Measurements from ENCODE around the gene CALM1. TPM values are rescaled to one million over a fixed set of nuclear protein-coding genes. Genes with fewer than 3 reads are reported as not detected.

CALM1 gene
- total and polyA plus RNA-seq, 2 donors (not counting 3 experiments of a cell fraction or from before 2014, with no cell fraction given) = 476 to 731 TPM

DNA sequence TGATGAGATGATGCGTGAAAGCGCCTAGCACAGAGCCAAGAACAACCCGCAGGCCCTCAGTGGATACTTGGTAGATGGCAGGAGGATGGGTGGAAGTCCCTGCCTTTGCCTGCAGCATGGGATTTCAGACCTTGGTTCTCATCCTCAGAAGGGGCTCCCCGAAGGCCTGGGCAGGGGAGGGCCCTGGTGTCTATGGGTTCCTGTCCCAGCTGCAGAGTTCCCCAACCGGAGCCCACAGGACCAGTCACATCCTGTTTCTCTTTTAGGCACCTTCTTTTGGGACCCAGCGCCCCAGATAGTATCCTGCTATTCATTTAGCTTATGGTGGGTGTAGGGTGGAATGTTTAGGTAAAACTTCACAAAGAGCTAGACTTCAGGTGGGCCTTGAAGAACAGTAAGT is 55.5 kb downstream of the CALM1 start:
- no peak for FAIRE-seq
- intact Hi-C loops (cut with micrococcal nuclease) = no loop called here
- Histone ChIP-seq H3K9me3 (replicated peaks; ENCODE audit: control insufficient read depth, insufficient read depth, low read length) (no peaks in the 10 kb centered on the region), H3K36me3 (ENCODE audit: control insufficient read depth in 2 of 2, extremely low read depth in 1 of 2, insufficient read depth in 2 of 2, low read length in 2 of 2) (no peaks in the 10 kb centered on the region), H3K27me3 (ENCODE audit: control insufficient read depth in 2 of 2, insufficient read depth in 2 of 2, low read length in 2 of 2) (no peaks in the 10 kb centered on the region), H3K79me2 (ENCODE audit: control insufficient read depth, insufficient read depth, low read length) (no peaks in the 10 kb centered on the region), H3K9me1 (replicated peaks; ENCODE audit: control insufficient read depth, extremely low read depth, insufficient read depth, low read length) (no peaks in the 10 kb centered on the region), H2AFZ (ENCODE audit: low read depth, low read length) (no peak overlapping the region), H3K4me3 (replicated peaks in 1 of 3; ENCODE audit: insufficient read depth in 1 of 3, low read depth in 1 of 3, low read length in 3 of 3) (no peak overlapping the region), H3K4me1 (ENCODE audit: control insufficient read depth, extremely low read depth, insufficient read depth, low read length) (peaks cover 3% of the 10 kb centered on the region), H3K4me2 (ENCODE audit: insufficient read depth, low read length) (no peak overlapping the region), H4K20me1 (replicated peaks; ENCODE audit: control insufficient read depth, extremely low read depth, insufficient read depth, low read length) (no peaks in the 10 kb centered on the region), H3K27ac (ENCODE audit: insufficient read depth, low read depth, low read length) (no peak overlapping the region), H3K9ac (replicated peaks; ENCODE audit: extremely low read depth, insufficient read depth, low read length) (no peak overlapping the region)
- no TSS peak for BruUV-seq (replicated peaks)
- dilution Hi-C loops (cut with MboI; ENCODE audit: extremely low pct_ligation_motif_present, low sequenced_read_pairs) = no loop called here
- no peak for TF ChIP-seq POLR2AphosphoS5 (IDR thresholded peaks at IDR 0.05; ENCODE audit: insufficient read depth, low read depth, low read length)
- TF ChIP-seq CTCF (IDR thresholded peaks at IDR 0.05; ENCODE audit: extremely low read depth in 1 of 2, insufficient read depth in 1 of 2, low read depth in 1 of 2, low read length in 2 of 2) = no peak
- TF ChIP-seq POLR2A (IDR thresholded peaks at IDR 0.05; ENCODE audit: low read depth, low read length) = no peak
- no peak for DNase-seq (ENCODE audit: low read depth, low spot score)
- ChIA-PET POLR2A (no interaction called here), CTCF (interaction anchor here (0.6 to 1.2 kb wide), 2 partner anchors 16 to 22 kb away, joined by 3 to 4 read pairs; no protein-coding TSS in a partner anchor)

GRCh38 chr14:90453401-90453951 is 56.6 kb downstream of the CALM1 start:
- POLR2A ChIA-PET = no interaction called here
- peak; percentile 94 for DNase-seq (ENCODE audit: low read depth, low spot score)
- dilution Hi-C loops (cut with MboI; ENCODE audit: extremely low pct_ligation_motif_present, low sequenced_read_pairs) = no loop called here
- Histone ChIP-seq H3K4me2 (ENCODE audit: insufficient read depth, low read length) (no peak overlapping the region), H3K9me1 (replicated peaks; ENCODE audit: control insufficient read depth, extremely low read depth, insufficient read depth, low read length) (no peaks in the 10 kb centered on the region), H4K20me1 (replicated peaks; ENCODE audit: control insufficient read depth, extremely low read depth, insufficient read depth, low read length) (no peaks in the 10 kb centered on the region), H3K9me3 (replicated peaks; ENCODE audit: control insufficient read depth, insufficient read depth, low read length) (no peaks in the 10 kb centered on the region), H3K4me1 (ENCODE audit: control insufficient read depth, extremely low read depth, insufficient read depth, low read length) (peaks cover 3% of the 10 kb centered on the region), H3K79me2 (ENCODE audit: control insufficient read depth, insufficient read depth, low read length) (no peaks in the 10 kb centered on the region), H3K36me3 (ENCODE audit: control insufficient read depth in 2 of 2, extremely low read depth in 1 of 2, insufficient read depth in 2 of 2, low read length in 2 of 2) (no peaks in the 10 kb centered on the region), H3K27me3 (ENCODE audit: control insufficient read depth in 2 of 2, insufficient read depth in 2 of 2, low read length in 2 of 2) (no peaks in the 10 kb centered on the region), H2AFZ (ENCODE audit: low read depth, low read length) (peak overlapping the region; percentile 10), H3K9ac (replicated peaks; ENCODE audit: extremely low read depth, insufficient read depth, low read length) (no peak overlapping the region), H3K4me3 (replicated peaks in 1 of 3; ENCODE audit: insufficient read depth in 1 of 3, low read depth in 1 of 3, low read length in 3 of 3) (no peak overlapping the region), H3K27ac (ENCODE audit: insufficient read depth, low read depth, low read length) (no peak overlapping the region)
- CTCF ChIA-PET = interaction anchor here (0.6 to 1.4 kb wide), 5 partner anchors 9 to 54 kb away, joined by 3 to 8 read pairs (median 3); no protein-coding TSS in a partner anchor
- BruUV-seq (replicated peaks) = no TSS peak
- intact Hi-C loops (cut with micrococcal nuclease) = no loop called here
- FAIRE-seq = peak; percentile 80
- TF ChIP-seq JUN (IDR thresholded peaks at IDR 0.05; ENCODE audit: borderline replicate concordance, insufficient read depth, insufficient read length, low read depth) (no peak), MYC (IDR thresholded peaks at IDR 0.05; ENCODE audit: low read depth, low read length) (no peak), EZH2 (IDR thresholded peaks at IDR 0.05; ENCODE audit: borderline replicate concordance, low read depth, low read length, severe bottlenecking) (no peak), FOS (IDR thresholded peaks at IDR 0.05; ENCODE audit: borderline replicate concordance, insufficient read depth, low read length) (no peak), POLR2AphosphoS5 (IDR thresholded peaks at IDR 0.05; ENCODE audit: insufficient read depth, low read depth, low read length) (no peak), GATA2 (IDR thresholded peaks at IDR 0.05; ENCODE audit: insufficient read depth, insufficient read length, low read depth, low read length) (no peak), CTCF (IDR thresholded peaks at IDR 0.05; ENCODE audit: extremely low read depth in 1 of 2, insufficient read depth in 1 of 2, low read depth in 1 of 2, low read length in 2 of 2) (peak in 1 of 2 donors; percentile 1), POLR2A (IDR thresholded peaks at IDR 0.05; ENCODE audit: low read depth, low read length) (peak; percentile 33)
- TF ChIP-seq, protein P1, sequence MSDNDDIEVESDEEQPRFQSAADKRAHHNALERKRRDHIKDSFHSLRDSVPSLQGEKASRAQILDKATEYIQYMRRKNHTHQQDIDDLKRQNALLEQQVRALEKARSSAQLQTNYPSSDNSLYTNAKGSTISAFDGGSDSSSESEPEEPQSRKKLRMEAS (IDR thresholded peaks at IDR 0.05; ENCODE audit: insufficient read depth, insufficient read length) = no peak
